ENCODE measurements around the gene SOWAHA.

SOWAHA gene

DNA sequence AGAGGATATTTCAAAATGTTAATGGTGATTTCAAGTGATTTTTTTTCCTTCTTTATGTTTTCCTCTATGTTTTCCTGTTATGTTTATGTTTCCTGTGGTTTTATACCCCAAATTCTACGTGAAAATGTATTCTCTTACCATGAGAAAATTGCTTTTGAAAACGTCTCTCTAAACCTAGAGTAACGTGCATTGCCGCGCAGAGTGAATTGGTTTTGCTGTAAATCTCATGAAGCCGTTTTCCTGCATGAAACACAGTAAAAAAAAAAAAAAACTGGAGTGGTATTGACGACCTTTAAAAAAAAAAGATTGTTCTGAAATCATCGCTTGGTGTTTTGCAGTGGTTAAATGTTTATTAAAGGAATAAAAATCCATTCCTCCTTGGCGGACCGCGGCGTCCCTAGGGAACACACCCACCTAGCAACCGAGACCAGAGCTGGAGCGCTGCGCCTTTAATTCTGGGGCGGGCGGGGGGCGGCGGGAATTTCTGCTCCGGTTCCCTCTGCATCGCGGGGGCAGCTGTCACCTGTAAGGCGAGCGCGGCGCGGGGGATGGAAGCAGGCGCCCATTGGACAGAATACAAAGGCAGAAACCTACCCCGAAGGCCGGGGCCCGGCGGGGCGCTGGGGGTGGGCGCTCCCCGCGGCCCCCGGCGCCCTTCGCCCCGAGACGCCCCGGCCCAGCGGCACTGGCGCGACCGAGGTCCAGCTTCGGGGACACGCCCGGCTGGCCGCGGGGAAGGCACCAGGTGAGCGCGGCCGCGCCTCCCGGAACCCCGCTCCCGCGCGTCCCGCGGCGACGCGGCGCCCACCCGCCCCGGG lies at the start of gene SOWAHA:
SOWAHA (plus strand) TSS at position 522 of the 818 bp plus-strand sequence. CDS start 320 bp downstream, outside the sequence.
- DNase-seq: no peak

DNA sequence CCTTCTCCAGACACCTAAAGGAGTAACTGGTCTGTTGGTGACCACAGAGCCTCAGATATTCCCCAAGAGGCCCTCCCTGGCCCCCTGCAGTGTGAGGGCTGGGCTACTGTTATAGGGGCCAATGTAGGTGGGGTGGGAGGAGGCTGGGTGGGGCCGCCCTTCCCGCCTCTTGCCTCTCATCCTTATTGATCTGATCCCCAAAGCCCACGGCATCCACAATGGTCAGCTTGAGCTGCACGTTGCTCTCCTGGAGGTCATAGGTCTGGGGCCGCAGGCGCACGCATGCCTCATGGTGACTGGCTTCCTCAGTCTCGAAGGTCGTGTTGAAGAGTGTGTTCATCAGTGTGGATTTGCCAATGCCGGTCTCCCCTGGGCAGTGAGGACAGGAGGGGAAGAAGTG lies 49.1 kb upstream of the SOWAHA start:
- no peak for DNase-seq

- no peak for DNase-seq
These were observed 48.3 kb upstream of the SOWAHA start for GRCh38 chr5:132764671-132765238.

GRCh38 chr5:132765311-132766019 lies 47.6 kb upstream of the SOWAHA start:
- no peak for DNase-seq

DNA sequence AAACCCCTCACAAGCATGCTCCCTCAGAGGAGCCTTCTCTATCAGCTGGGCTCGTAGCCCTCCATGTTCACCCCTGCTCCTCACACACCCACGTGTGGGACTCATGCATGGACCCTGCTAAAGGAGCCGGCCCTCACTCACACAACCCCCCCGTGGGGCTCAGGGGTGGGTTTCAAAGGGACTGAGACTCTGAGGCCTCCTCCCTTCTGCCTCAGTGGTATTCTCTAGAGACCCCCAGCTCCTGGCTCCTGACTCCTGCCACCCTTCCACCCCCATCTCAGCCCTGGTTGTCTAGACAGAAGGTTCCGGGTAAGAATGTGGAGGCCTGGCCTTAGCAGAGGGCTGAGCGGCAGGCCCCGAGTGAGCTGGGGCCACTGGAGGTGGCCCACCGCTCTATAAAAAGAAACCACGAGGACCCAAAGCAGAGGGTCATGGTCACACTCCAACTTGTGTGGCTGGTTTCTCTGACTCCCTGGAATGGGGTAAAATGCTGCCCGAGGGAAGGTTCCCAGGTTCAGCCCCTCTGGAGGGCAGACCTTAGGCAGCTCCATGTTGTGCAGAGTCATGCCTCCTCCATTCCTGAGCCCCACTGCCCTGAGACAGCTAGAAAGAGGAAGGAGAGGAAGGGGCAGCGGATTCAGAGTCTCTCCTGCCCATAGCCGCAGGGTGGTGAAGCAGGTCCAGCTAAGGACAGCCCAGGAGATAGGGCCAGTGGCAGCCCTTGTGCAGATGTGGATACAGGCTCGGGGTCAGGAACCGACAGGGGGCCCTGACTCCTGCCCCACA lies 46.9 kb upstream of the SOWAHA start:
- DNase-seq: no peak

DNA sequence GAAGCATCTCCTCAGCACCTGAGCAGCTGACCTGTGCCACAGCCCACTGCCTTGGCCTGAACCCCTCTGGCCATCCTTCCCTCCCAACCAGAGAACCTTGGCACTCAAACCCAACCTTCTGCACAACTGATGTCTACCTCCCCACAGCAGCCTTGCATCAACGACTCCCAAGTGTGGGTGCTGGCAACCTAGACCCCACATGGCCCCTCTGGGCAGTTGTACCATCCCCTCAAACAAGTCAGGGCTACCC lies 46.4 kb upstream of the SOWAHA start:
- no peak for DNase-seq

GRCh38 chr5:132767150-132767549 lies 46.0 kb upstream of the SOWAHA start:
- DNase-seq: no peak

DNA sequence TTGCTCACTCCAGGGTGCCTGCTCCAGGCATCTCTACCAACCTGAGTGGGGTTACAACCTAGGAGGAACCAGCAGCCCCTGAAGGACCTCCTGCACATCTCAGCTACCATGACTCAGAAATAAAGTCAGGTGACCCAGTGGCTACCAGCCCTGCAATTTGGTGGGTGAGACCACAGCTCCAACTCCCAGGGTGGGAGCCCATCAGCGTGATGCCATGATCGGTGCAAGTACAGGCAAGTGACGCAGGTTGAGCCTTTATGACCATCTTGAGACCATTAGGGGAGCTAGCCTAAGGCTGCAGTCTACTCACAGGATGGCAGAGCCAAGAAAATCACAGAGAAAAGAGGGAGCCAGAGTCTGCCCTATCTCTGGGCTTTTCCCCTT lies 44.6 kb upstream of the SOWAHA start:
- no peak for DNase-seq

DNA sequence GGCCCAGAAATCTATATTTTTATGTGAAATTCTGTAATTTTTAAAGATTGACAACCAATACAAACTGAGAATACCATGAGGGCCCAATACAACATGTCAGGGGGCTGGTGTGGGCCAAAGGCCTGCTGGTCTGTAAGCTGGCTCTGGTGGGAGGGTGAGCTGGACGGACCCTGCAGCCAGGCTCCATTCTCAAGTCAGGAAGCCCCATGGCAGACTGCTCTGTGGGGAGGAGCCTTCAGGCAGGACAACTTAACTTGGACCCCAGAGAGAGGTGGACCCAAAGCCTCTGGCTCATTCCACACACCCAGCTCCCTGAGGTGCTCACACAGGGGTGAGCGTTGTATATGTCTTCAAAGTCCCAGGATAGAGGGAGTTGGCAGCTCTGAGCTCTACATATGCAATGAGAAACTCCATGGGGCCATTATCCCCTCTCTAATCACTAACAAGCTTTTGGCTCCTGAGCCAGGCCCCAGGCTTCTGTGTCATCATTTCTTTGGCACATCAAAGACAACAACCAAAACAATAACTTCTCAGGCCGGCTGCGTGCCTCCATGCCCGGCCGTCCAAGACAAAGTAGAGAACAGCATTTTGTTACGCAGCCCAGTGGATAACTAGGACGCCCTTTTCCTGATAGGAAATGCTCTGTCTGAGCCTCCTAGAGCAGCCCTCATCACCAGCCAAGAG lies 42.5 kb upstream of the SOWAHA start:
- no peak for DNase-seq

GRCh38 chr5:132771503-132771998 lies 41.6 kb upstream of the SOWAHA start:
- DNase-seq: no peak

GRCh38 chr5:132772291-132773070 lies 40.6 kb upstream of the SOWAHA start:
- DNase-seq: no peak

DNA sequence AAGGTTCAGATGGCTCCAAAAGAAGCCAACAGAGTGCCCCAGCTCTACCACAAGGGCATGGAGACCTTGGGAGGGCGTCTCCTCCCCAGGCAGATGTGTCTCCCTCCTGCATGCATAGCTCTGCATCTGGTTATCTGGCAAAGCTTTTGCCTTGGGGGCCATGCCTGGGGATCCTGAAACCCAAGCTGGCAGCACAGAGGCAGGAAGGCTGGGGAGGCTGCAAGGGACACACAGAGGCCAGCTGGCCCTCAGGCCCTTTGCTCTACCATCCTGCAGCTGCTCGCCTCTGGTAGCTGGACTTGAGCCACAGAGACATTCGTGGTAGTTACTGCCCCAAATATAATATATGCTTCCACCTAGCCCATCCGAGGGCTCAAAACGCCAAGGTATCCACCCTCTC lies 40.0 kb upstream of the SOWAHA start:
- DNase-seq: no peak

DNA sequence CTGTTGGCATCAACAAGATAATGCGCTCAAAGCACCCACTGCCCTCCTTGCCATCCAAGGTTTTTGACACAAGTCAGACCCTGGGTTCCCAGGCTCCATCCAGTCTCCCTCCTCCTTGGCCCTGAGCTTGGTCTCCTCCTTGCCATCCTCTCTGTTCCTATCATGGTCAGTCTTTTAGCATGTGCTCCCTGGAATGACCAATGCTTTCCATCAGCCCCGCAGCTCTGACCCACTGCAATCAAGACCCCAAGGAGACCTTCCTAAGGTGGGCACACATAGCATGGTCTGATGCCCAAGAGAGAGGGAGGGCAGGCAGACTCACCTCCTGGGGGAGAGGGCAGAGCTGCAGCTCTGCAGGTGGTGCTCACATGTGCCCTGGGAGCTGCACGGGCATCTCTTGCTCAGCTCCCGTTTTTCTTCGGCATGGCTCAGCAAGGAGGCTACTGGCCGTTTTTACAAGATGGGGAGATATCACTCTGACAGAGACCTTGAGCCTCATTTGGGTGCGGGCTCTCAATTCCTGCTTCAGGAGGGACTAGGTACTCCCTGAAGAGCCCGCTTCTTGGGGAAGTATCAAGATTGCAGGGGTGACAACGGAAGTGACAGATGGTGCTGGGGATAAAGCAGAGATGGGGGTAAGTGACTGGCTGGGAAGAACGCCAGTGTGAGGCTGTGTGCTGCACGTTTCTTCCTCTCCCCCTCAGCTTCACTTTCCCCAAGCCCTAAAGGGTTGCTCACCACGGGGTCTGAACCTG lies 39.3 kb upstream of the SOWAHA start:
- DNase-seq: peak; percentile 45

GRCh38 chr5:132774406-132774805 lies 38.7 kb upstream of the SOWAHA start:
- DNase-seq: no peak

DNA sequence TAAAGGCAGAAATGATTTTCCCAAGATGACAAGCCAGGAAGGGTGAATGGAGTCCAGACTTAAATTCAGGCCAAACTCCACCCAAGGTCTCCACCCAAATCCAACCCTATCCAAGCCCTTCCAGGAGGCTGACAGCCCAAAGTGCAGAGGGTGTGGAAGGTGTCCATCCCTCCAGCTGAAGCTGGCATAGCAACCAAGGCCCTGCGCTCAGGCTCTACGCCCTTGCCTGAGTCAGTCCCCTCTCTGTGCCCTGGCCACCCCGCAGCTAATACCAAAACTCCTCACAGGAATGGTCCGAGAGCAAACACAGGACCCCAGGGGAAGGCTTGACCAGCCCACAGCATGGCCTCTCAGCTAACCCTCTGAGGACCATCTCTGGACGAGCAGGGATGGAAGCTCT lies 38.2 kb upstream of the SOWAHA start:
- DNase-seq: no peak

GRCh38 chr5:132775476-132775961 lies 37.6 kb upstream of the SOWAHA start:
- DNase-seq: no peak

GRCh38 chr5:132776131-132776937 lies 36.8 kb upstream of the SOWAHA start:
- DNase-seq: peak; percentile 48

DNA sequence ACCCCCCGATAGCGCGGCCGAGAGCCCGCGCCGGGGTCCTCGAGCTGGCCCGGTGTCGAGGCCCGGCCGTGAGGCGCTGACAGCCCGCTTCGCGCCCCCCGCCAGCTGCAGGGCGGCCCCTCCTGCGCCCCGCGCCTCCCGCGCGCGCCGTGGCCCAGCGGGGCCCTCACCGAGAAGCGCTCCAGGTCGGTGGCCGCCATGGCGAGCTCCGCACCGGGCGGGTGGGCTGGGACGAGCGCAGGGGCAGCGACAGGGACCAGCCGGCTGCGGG lies 36.2 kb upstream of the SOWAHA start:
- no peak for DNase-seq

DNA sequence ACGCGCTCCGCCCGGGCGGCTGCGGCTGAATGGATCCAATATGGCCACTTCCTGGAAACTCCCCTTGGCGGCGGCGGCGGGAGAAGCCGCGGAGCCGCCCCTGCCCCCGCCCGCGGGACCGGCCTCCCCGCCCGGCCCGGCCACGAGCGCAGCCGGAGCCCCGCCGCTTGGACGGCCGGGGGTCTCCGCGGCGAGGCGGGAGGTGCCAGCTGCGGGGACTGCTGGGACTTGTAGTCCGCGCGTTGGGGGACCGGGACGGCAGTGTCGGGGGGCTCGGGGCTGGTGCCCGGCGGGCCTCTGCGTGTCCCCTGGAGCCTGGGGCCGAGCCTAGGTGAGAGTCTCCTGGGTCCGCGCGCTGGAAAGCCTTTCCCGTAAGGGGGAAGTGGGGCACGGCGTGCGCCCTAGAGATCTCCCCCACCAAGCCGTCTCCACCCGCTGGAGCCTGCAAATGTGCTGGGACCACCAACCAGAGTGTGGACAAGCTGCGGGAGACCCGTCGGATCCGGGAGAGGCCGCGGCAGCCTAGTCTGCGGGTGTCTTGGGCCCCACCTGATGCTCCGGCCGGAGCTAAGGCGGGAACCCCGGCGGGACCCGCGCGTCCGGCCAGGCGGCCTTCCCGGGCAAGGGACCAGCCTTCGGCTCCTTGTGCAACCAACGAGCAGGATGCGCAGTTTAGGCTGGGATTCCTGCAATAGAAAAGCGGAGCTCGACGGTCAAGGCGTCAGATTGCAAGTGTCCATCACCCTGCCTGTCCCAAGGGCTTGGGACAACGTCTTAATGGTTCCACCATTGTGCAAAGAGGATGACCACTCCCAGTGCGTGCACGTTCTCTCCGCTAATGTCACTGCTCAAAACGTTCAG lies 35.7 kb upstream of the SOWAHA start, which contains the start of gene SEPTIN8:
SEPTIN8 (minus strand) TSS at position 31 of the 861 bp plus-strand sequence. CDS start 102 bp downstream, outside the sequence.
- peak; percentile 62 for DNase-seq

All from hematopoietic multipotent progenitor cell treated with erythropoietin and hydrocortisone succinate and interleukin-3 and kit ligand, for 4 days (in vitro differentiated cells).